Heart right ventricle (tissue), 16 donors: ENCODE measurements around the gene TMEM132D. TPM values are rescaled to one million over a fixed set of nuclear protein-coding genes. Genes with fewer than 3 reads are reported as not detected.
"Not testable (repeated sequence)": the region's sequence is repeated elsewhere in the genome, so short reads cannot be mapped to it uniquely, and the experiment has no call there.

Experiments used
- ATAC-seq, 8 donors: fragments of 200-7000 bp; cut with Tn5 transposase; one replicate each; pipeline ENCODE4 v1.9.1; 2020; ENCODE audit warnings: mild to moderate bottlenecking in 8 of 8, moderate library complexity in 8 of 8, moderate number of reproducible peaks in 1 of 8
- DNase-seq, 2 donors: peaks; one replicate each; pipeline ENCODE4 v3.0.0-alpha.2; 2020
- H3K27ac ChIP-seq, 10 donors: fragments of 200-600 bp; sonication (generic) in 2 of 10; one replicate each; pipeline versions ENCODE4 v1.5.0 to v1.8.0; 2020 to 2022; ENCODE audit warnings: mild to moderate bottlenecking in 3 of 10
- H3K27me3 ChIP-seq, 7 donors: fragments of 200-600 bp; one replicate each; pipeline ENCODE4 v1.8.0; 2021 to 2022; ENCODE audit warnings: mild to moderate bottlenecking in 2 of 7
- H3K36me3 ChIP-seq, 9 donors: fragments of 200-600 bp; sonication (generic) in 1 of 9; one replicate each; pipeline versions ENCODE4 v1.5.0 to v1.8.0; 2020 to 2022; ENCODE audit warnings: mild to moderate bottlenecking in 2 of 9
- H3K4me1 ChIP-seq, 9 donors: fragments of 200-600 bp; sonication (generic) in 1 of 9; one replicate each; pipeline versions ENCODE4 v1.5.0 to v1.8.0; 2020 to 2022; ENCODE audit warnings: mild to moderate bottlenecking in 4 of 9
- H3K4me3 ChIP-seq, 10 donors: fragments of 200-600 bp; sonication (generic) in 2 of 10; one replicate each; pipeline versions ENCODE4 v1.5.0 to v1.8.0; 2020 to 2022; ENCODE audit warnings: mild to moderate bottlenecking in 7 of 10, moderate library complexity in 2 of 10
- H3K9me3 ChIP-seq, 11 donors: fragments of 200-600 bp in 10 of 11; sonication (generic) in 2 of 11; one replicate each; pipeline versions ENCODE4 v1.5.0 to v1.8.0; 2013 to 2022; ENCODE audit warnings: mild to moderate bottlenecking in 2 of 11, control low read depth in 1 of 11, moderate library complexity in 1 of 11
- WGBS, 2 donors: extraction: QIAGEN DNeasy Blood & Tissue Kit; methylation state at CpG; one replicate each; pipeline ENCODE4 v1.1.7; 2013; ENCODE audit warnings: inconsistent platforms in 1 of 2; 5-methylcytosine and 5-hydroxymethylcytosine counted together
- intact Hi-C, 10 donors: fragments of 100-400 bp; cut with DNase I; formaldehyde crosslinking; loops; one replicate each; pipeline versions ENCODE4 v1.11.1 to v1.14.2; 2022
- polyA plus RNA-seq, 2 donors: library from polyadenylated mRNA; stranded (reverse); fragments of 200-250 nt; gene quantifications; one replicate each; pipeline ENCODE4 v1.2.3, GENCODE V29; 2013
- total RNA-seq, 10 donors: library from RNA; stranded (reverse); fragmentation: NEBNext Ultra II Directional in 3 of 10; extraction: Animal tissue kit (Norgen Biotek cat#: 25700) in 3 of 10; gene quantifications; one replicate each; pipeline versions ENCODE4 v1.2.1 to v1.2.4, GENCODE V29; 2021 to 2023
- TF ChIP-seq, protein P1 (sequence below), 9 donors: fragments of 200-600 bp; sonication (generic) in 2 of 9; IDR thresholded peaks; one replicate each; pipeline versions ENCODE4 v1.5.0 to v1.8.0; 2021 to 2022; ENCODE audit warnings: antibody characterized with exemption in 9 of 9, mild to moderate bottlenecking in 5 of 9, moderate library complexity in 1 of 9
- donor health status: Arrhythmogenic right ventricular cardiomyopathy.
- donor health status: ischemic (EF 13 %, LVEDD 7.1; RV severe dilation, severe dysfunction).
- donor health status: healthy with polysubstance abuse.
- donor health status: DM: no; HTN: yes; CAD: no.
- donor health status: DM: no; HTN: no; CAD: no.
- donor health status: ischemic (EF 25% LVEDD 6.9; RV normal size, moderate dysfunction).
- donor health status: ischemic (EF 25% LVEDD 5.7; RV mildly dilated, moderate dysfunction).
- donor health status: healthy.
- donor health status: DM: yes; HTN: yes; CAD: no.
- donor health status: Ischemic cardiomyopathy.
- donor health status: ischemic (EF 35%, LVEDD 5.7; RV mildly dilated, moderate dysfunction).
- donor health status: nonischemic (EF 11% LVEDD 7.7; RV severe dilation, severe dysfunction).
- donor health status: DM: yes; HTN: yes; CAD: no.
- donor health status: PGD.
- donor health status: ischemic (EF 29% LVEDD 5.4; RV normal size, mild dysfunction).
- donor health status: nonischemic (EF 23%, LVEDD 6.1; RV moderate dilation, normal function).

Gene TMEM132D
- total and polyA plus RNA-seq, 12 donors, result not detected

DNA sequence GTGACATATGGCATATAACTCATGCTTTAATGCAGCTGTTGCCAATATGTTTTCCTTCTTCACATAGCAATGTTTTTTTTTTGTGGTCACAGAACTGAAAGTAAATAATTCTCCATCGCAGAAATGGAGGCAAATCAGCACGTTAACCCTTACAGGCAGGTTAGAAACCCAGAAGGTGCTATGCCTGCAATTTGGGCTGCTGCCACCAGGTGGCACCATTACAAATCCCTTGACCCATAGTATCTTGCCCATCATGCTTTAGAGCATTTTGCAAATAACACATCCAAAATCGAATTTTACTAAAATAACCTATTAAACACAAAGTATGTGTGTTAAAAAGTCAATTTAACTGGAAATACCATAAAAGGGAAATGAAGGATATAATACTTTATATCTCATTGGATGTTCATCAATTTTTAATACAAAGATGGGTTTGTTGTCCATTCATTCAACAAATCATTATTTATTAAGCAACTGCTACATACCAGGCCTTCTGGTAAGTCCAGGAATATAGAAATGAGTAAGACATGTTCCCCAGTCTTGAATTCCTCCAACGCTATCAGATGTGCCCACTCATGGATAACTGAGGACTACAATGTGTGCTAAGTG lies 710.5 kb downstream of the TMEM132D start:
- Histone ChIP-seq H3K4me1 (no peaks in the 10 kb centered on the region), H3K9me3 (peaks cover 0 to 25% (median 14%) of the 10 kb centered on the region in 11 donors), H3K36me3 (no peaks in the 10 kb centered on the region), H3K4me3 (no peak overlapping the region), H3K27ac (no peak overlapping the region), H3K27me3 (no peaks in the 10 kb centered on the region)
- 50 to 60% methylated on average over 4 of the region's 4 CpGs for WGBS, 2 donors
- TF ChIP-seq, protein P1, sequence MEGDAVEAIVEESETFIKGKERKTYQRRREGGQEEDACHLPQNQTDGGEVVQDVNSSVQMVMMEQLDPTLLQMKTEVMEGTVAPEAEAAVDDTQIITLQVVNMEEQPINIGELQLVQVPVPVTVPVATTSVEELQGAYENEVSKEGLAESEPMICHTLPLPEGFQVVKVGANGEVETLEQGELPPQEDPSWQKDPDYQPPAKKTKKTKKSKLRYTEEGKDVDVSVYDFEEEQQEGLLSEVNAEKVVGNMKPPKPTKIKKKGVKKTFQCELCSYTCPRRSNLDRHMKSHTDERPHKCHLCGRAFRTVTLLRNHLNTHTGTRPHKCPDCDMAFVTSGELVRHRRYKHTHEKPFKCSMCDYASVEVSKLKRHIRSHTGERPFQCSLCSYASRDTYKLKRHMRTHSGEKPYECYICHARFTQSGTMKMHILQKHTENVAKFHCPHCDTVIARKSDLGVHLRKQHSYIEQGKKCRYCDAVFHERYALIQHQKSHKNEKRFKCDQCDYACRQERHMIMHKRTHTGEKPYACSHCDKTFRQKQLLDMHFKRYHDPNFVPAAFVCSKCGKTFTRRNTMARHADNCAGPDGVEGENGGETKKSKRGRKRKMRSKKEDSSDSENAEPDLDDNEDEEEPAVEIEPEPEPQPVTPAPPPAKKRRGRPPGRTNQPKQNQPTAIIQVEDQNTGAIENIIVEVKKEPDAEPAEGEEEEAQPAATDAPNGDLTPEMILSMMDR (IDR thresholded peaks at IDR 0.05), result peak in 8 of 9 donors; percentile 12 to 43 (median 33)
- intact Hi-C loops, result no loop called here
- DNase-seq, result no peak
- no peak for ATAC-seq

DNA sequence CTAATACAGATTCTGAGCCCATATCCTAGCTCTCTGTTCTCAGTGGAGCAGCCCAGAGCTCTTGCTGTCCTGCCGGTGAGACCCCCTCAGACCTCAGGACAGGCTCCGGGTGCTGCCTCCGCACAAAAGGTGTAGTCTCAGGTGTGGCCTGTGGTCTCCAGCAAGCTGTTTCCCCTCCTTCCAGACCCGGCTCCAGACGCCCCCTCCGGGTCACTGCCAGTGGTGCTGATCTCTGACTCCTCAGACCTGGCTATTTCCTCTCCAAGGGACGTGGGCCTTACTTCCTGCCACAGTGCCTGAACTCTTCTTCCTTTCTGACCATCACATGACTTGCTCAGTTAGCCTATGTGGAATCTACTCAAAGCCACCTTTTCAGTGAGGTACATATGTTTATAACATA lies 713.0 kb downstream of the TMEM132D start:
- TF ChIP-seq, protein P1 (IDR thresholded peaks at IDR 0.05), result no peak
- H3K36me3 ChIP-seq, result no peaks in the 10 kb centered on the region
- no peak overlapping the region for H3K4me3 ChIP-seq
- ATAC-seq (no peak), DNase-seq (no peak)
- peaks cover 0 to 30% (median 14%) of the 10 kb centered on the region in 11 donors for H3K9me3 ChIP-seq
- H3K4me1 ChIP-seq, result no peaks in the 10 kb centered on the region
- WGBS, 2 donors, result 39 to 40% methylated on average over 7 of the region's 7 CpGs
- intact Hi-C loops, result no loop called here
- no peak overlapping the region for H3K27ac ChIP-seq
- H3K27me3 ChIP-seq, result peaks cover 0 to 4% (median 0%) of the 10 kb centered on the region in 7 donors

DNA sequence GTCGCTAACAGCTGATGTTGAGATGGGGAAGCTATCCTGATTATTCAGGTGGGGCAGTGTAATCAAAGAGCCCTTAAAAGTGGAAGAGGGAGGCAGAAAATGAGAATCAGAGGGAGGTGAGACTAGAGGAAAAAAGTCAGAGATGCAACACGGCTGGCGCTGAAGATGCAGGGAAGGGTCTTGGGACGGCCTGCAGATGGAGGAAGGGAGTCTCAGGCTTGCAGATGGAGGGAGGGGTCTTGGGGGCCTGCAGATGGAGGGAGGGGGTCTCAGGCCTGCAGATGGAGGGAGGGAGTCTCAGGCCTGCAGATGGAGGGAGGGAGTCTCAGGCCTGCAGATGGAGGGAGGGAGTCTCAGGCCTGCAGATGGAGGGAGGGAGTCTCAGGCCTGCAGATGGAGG lies 713.9 kb downstream of the TMEM132D start:
- not testable (repeated sequence) for H3K36me3 ChIP-seq, H3K27me3 ChIP-seq, ATAC-seq, DNase-seq, H3K27ac ChIP-seq, H3K4me1 ChIP-seq, H3K4me3 ChIP-seq
- intact Hi-C loops, result loop anchor here in 1 of 10 donors (10.0 kb wide), 1 partner anchor 65 kb away; no protein-coding TSS in a partner anchor
- peaks cover 0 to 30% (median 14%) of the 10 kb centered on the region in 11 donors for H3K9me3 ChIP-seq
- WGBS, 2 donors, result 55 to 61% methylated on average over 4 of the region's 4 CpGs

DNA sequence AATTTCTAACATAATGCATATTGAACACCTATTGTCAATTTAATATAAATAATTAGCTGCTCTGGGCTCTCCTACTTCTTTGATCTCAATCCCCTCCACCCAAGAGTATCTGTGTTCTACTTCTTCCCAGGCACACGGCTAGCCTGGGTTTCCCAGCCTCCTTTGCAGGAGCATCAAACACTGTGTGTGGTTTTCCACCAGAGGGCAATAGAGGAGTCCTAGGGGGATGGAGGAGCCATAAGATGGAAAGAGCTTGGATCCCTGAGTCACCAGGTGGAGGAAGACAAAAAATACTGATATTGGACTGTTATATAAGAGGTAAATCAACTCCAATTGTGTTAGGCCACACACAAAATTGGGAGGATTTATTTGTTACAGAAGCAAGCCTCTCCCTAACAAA lies 716.9 kb downstream of the TMEM132D start:
- TF ChIP-seq, protein P1 (IDR thresholded peaks at IDR 0.05), result no peak
- peaks cover 0 to 10% (median 0%) of the 10 kb centered on the region in 11 donors for H3K9me3 ChIP-seq
- no peaks in the 10 kb centered on the region for H3K4me1 ChIP-seq
- intact Hi-C loops, result loop anchor here in 1 of 10 donors (10.0 kb wide), 1 partner anchor 62 kb away; no protein-coding TSS in a partner anchor
- peaks cover 0 to 13% (median 6%) of the 10 kb centered on the region in 7 donors for H3K27me3 ChIP-seq
- no peak overlapping the region for H3K27ac ChIP-seq
- ATAC-seq (no peak), DNase-seq (no peak)
- H3K36me3 ChIP-seq, result no peaks in the 10 kb centered on the region
- H3K4me3 ChIP-seq, result no peak overlapping the region
- 72 to 77% methylated on average over 1 of the region's 1 CpG for WGBS, 2 donors

DNA sequence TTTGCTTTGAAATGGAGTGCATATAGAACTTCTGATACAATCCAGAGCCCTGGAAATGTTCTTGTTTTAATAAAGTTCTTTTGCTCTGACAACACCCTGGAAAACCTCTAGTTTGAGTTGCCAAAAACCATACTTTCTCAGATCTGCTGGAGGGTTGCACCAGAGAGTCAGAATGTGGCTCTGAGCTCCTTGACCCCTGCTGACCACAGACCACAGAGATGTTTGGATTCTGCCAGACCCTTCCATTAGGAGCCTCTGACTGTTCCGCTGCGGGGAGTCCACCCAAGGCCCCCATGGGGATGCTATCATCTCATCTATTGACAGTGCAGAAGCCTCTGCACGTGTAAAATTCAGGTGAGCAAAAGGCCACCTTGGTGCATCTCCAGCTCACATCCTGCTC lies 718.0 kb downstream of the TMEM132D start:
- Histone ChIP-seq H3K4me1 (no peaks in the 10 kb centered on the region), H3K27me3 (peaks cover 0 to 13% (median 6%) of the 10 kb centered on the region in 7 donors), H3K36me3 (no peaks in the 10 kb centered on the region), H3K4me3 (no peak overlapping the region), H3K27ac (no peak overlapping the region), H3K9me3 (peaks cover 0 to 9% (median 0%) of the 10 kb centered on the region in 11 donors)
- intact Hi-C loops, result loop anchor here in 1 of 10 donors (10.0 kb wide), 1 partner anchor 61 kb away; no protein-coding TSS in a partner anchor
- TF ChIP-seq, protein P1 (IDR thresholded peaks at IDR 0.05), result no peak
- ATAC-seq, result no peak
- 60 to 70% methylated on average over 3 of the region's 3 CpGs for WGBS, 2 donors
- DNase-seq, result no peak
